ENCODE results near the gene COL6A2.

COL6A2 gene

DNA sequence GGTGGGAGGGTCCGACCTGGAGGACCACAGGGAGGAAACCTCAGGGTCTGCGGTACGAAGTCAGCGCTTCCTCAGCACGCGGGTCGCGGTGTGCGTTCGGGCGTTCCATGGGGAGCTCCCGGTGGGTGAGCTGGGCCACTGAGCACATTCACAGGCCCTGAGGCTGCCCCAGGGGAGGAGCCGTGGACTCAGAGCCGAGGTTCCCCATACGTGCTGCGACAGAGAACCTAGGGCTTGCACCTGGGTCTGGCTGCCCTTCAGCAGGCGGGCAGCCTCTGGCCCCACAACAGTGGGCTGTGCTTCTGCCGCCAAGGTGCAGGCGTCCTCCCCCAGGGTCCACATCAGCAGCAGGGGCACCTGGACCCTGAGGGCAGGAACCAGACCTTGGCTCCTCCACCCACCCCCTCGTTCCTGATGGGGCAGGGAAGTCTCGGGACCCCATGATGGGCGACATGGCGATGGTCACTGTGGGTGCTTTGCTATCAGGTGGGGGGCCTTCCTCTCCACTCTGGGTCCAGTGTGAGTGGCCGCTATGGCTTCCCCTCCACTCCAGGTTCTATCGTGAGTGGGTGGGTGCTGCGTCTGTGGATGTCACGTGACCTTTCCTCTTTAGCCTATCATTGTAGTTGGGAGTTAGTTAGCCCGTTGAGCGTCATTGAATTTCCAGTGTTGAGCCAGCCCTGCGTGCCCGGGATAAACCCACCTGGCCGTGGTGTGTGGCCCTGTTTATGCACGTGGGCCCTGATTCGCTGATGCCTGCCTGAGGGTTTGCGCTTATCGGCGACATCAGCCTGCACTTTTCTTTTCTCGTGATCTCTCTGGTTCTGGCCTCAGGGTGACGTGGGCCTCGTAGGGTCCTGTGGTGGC, 29.6 kb downstream of the COL6A2 start:
- POLR2A ChIA-PET: no interaction called here
- no peak for DNase-seq (ENCODE audit: extremely low spot score)
- CTCF ChIA-PET: interaction anchor here (1.4 kb wide), 1 partner anchor 16 kb away, joined by 4 read pairs; no protein-coding TSS in a partner anchor
- TF ChIP-seq ARNT (IDR thresholded peaks at IDR 0.05): no peak
- TF ChIP-seq NFRKB (IDR thresholded peaks at IDR 0.05): no peak
- no peak for TF ChIP-seq FOXA1 (IDR thresholded peaks at IDR 0.05)

GRCh38 chr21:46128106-46128932, 30.4 kb downstream of the COL6A2 start:
- no peak for DNase-seq (ENCODE audit: extremely low spot score)
- ChIA-PET CTCF (no interaction called here), POLR2A (interaction anchor here (1.5 kb wide), 1 partner anchor 15 kb away, joined by 5 read pairs; no protein-coding TSS in a partner anchor)
- TF ChIP-seq NFRKB (IDR thresholded peaks at IDR 0.05) (no peak), LEF1 (IDR thresholded peaks at IDR 0.05; ENCODE audit: borderline replicate concordance) (no peak), FOXA1 (IDR thresholded peaks at IDR 0.05) (no peak), TARDBP (IDR thresholded peaks at IDR 0.05) (no peak), SP1 (IDR thresholded peaks at IDR 0.05) (no peak), BHLHE40 (IDR thresholded peaks at IDR 0.05; ENCODE audit: borderline replicate concordance) (no peak), PKNOX1 (IDR thresholded peaks at IDR 0.05) (no peak), FOXK2 (IDR thresholded peaks at IDR 0.05) (no peak), FOXM1 (IDR thresholded peaks at IDR 0.05; ENCODE audit: borderline replicate concordance) (no peak)

GRCh38 chr21:46128933-46129571, 31.1 kb downstream of the COL6A2 start:
- POLR2A ChIA-PET: interaction anchor here (1.5 kb wide), 1 partner anchor 14 kb away, joined by 5 read pairs; no protein-coding TSS in a partner anchor
- no peak for DNase-seq (ENCODE audit: extremely low spot score)
- CTCF ChIA-PET: interaction anchor here (1.6 kb wide), 1 partner anchor 15 kb away, joined by 5 read pairs; no protein-coding TSS in a partner anchor
- TF ChIP-seq CTBP1 (IDR thresholded peaks at IDR 0.05; ENCODE audit: borderline replicate concordance) (no peak), HDGF (IDR thresholded peaks at IDR 0.05; ENCODE audit: borderline replicate concordance) (no peak)

GRCh38 chr21:46129846-46130651, 32.1 kb downstream of the COL6A2 start:
- no peak for DNase-seq (ENCODE audit: extremely low spot score)
- CTCF ChIA-PET: interaction anchor here (1.6 kb wide), 1 partner anchor 14 kb away, joined by 5 read pairs; no protein-coding TSS in a partner anchor
- TF ChIP-seq HDGF (IDR thresholded peaks at IDR 0.05; ENCODE audit: borderline replicate concordance) (no peak), L3MBTL2 (conservative IDR thresholded peaks at IDR 0.05) (no peak), LEF1 (IDR thresholded peaks at IDR 0.05; ENCODE audit: borderline replicate concordance) (no peak), FOXK2 (IDR thresholded peaks at IDR 0.05) (no peak), NFRKB (IDR thresholded peaks at IDR 0.05) (no peak), TARDBP (IDR thresholded peaks at IDR 0.05) (no peak), FOXM1 (IDR thresholded peaks at IDR 0.05; ENCODE audit: borderline replicate concordance) (no peak)
- POLR2A ChIA-PET: interaction anchor here (1.0 to 1.3 kb wide), 2 partner anchors 13 kb away, joined by 3 read pairs; no protein-coding TSS in a partner anchor

DNA sequence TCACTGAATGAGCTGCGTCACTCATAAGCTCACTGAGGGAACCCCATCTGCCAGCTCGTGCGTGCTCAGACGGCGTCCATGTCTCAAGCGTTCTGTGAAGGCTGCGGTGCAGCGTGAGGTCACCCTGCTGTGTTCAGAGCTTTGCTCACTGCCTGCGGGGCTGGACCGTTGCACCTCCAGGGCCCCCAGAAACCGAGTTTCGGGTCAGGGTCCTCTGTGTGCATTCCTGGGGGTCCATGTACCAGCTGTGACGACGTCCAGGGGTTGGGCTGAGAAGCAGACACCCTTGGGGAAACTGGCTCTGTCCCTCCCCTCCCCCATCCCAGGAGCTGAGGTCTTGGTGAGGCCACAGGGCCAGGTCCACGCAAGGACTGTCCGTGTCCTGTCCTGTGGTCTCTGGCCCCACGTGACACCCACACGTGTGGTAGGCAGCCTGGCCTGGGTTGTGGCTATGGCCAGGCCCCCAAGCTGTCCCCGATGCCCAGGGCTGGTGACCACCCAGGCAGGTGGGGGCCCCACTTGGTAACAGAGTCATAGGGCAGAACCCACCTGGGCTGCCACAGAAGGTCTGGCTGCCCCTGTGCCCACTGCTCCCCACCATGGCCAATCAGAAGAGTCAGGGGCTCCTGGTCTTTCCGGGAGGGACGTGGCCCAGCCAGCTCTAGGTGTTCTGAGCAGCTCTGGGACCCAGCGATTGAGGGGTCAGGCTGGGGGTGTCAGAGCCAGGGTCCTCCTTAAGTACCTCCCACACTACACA, 33.1 kb downstream of the COL6A2 start:
- no peak for TF ChIP-seq HDGF (IDR thresholded peaks at IDR 0.05; ENCODE audit: borderline replicate concordance)
- no peak for TF ChIP-seq NFRKB (IDR thresholded peaks at IDR 0.05)
- no peak for TF ChIP-seq CTBP1 (IDR thresholded peaks at IDR 0.05; ENCODE audit: borderline replicate concordance)
- no peak for TF ChIP-seq BHLHE40 (IDR thresholded peaks at IDR 0.05; ENCODE audit: borderline replicate concordance)
- TF ChIP-seq L3MBTL2 (conservative IDR thresholded peaks at IDR 0.05): no peak
- TF ChIP-seq ZNF384 (IDR thresholded peaks at IDR 0.05): no peak
- TF ChIP-seq FOXM1 (IDR thresholded peaks at IDR 0.05; ENCODE audit: borderline replicate concordance): no peak
- TF ChIP-seq FOXK2 (IDR thresholded peaks at IDR 0.05): no peak
- TF ChIP-seq SUZ12 (IDR thresholded peaks at IDR 0.05): no peak
- TF ChIP-seq FOXA1 (IDR thresholded peaks at IDR 0.05): no peak
- no peak for TF ChIP-seq ELF4 (IDR thresholded peaks at IDR 0.05)
- ChIA-PET CTCF (no interaction called here), POLR2A (interaction anchor here (1.0 to 1.3 kb wide), 2 partner anchors 12 to 14 kb away, joined by 3 read pairs; no protein-coding TSS in a partner anchor)
- no peak for DNase-seq (ENCODE audit: extremely low spot score)

- no peak for DNase-seq (ENCODE audit: extremely low spot score)
- POLR2A ChIA-PET: interaction anchor here (1.3 kb wide), 1 partner anchor 12 kb away, joined by 3 read pairs; no protein-coding TSS in a partner anchor
- no peak for TF ChIP-seq LEF1 (IDR thresholded peaks at IDR 0.05; ENCODE audit: borderline replicate concordance)
- TF ChIP-seq TARDBP (IDR thresholded peaks at IDR 0.05): no peak
- TF ChIP-seq FOXM1 (IDR thresholded peaks at IDR 0.05; ENCODE audit: borderline replicate concordance): no peak
- no peak for TF ChIP-seq BHLHE40 (IDR thresholded peaks at IDR 0.05; ENCODE audit: borderline replicate concordance)
- TF ChIP-seq CTBP1 (IDR thresholded peaks at IDR 0.05; ENCODE audit: borderline replicate concordance): no peak
- no peak for TF ChIP-seq L3MBTL2 (conservative IDR thresholded peaks at IDR 0.05)
- TF ChIP-seq HDGF (IDR thresholded peaks at IDR 0.05; ENCODE audit: borderline replicate concordance): no peak
- TF ChIP-seq FOXA1 (IDR thresholded peaks at IDR 0.05): no peak
- no peak for TF ChIP-seq FOXK2 (IDR thresholded peaks at IDR 0.05)
- no peak for TF ChIP-seq ELF4 (IDR thresholded peaks at IDR 0.05)
- TF ChIP-seq SUZ12 (IDR thresholded peaks at IDR 0.05): no peak
- TF ChIP-seq PKNOX1 (IDR thresholded peaks at IDR 0.05): no peak
- TF ChIP-seq ARNT (IDR thresholded peaks at IDR 0.05): no peak
- TF ChIP-seq SP1 (IDR thresholded peaks at IDR 0.05): no peak
- TF ChIP-seq NFRKB (IDR thresholded peaks at IDR 0.05): no peak
- TF ChIP-seq ZNF384 (IDR thresholded peaks at IDR 0.05): no peak
- CTCF ChIA-PET: no interaction called here
Measured at GRCh38 chr21:46131588-46131837, 33.6 kb downstream of the COL6A2 start.

All from HEK293T (cell line).